ENCODE measurements around the gene NAA60. TPM values are rescaled to one million over a fixed set of nuclear protein-coding genes. Genes with fewer than 3 reads are reported as not detected.

Gene NAA60
- total and polyA plus RNA-seq, 2 of the 13 experiments (the other 11 are each of a cell fraction or from before 2014, with no cell fraction given) = 14.7 to 32.0 TPM

- TF ChIP-seq RNF219 (CRISPR knock-in tag; IDR thresholded peaks at IDR 0.05) (no peak), MAF1 (CRISPR knock-in tag; IDR thresholded peaks at IDR 0.05; ENCODE audit: borderline replicate concordance) (no peak), ZNF292 (CRISPR knock-in tag; IDR thresholded peaks at IDR 0.05; ENCODE audit: borderline replicate concordance, low read depth) (no peak), ZNF557 (CRISPR knock-in tag; IDR thresholded peaks at IDR 0.05) (no peak), TRIM22 (IDR thresholded peaks at IDR 0.05) (no peak), ZNF550 (CRISPR knock-in tag; IDR thresholded peaks at IDR 0.05; ENCODE audit: borderline replicate concordance) (no peak), FUBP1 (CRISPR knock-in tag; IDR thresholded peaks at IDR 0.05; ENCODE audit: borderline replicate concordance) (no peak)
- TF ChIP-seq, protein P1, sequence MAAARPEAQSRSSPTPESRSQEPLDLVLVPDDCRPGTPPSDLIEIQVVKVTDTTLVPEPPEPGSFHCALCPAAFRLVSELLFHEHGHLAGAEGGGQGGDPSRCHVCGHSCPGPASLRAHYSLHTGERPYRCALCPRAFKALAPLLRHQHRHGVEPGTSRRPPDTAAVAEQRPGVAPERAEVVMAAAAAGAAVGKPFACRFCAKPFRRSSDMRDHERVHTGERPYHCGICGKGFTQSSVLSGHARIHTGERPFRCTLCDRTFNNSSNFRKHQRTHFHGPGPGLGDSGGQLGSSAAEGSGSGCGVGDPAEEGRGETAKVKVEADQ (CRISPR knock-in tag; IDR thresholded peaks at IDR 0.05; ENCODE audit: borderline replicate concordance) = no peak
Observed at GRCh38 chr16:3476409-3476808, 32.9 kb downstream of the NAA60 start (continued).
